Gastroesophageal sphincter (tissue), 3 donors: Measurements from ENCODE around the gene PROC.

Experiments
- POLR2A ChIP-seq, 2 donors: fragments of 450-650 bp; IDR thresholded peaks; one replicate each; pipeline ENCODE4 v1.6.1; 2017; ENCODE audit warnings: antibody characterized with exemption in 2 of 2, mild to moderate bottlenecking in 2 of 2, moderate library complexity in 1 of 2
- POLR2AphosphoS5 ChIP-seq: sonication (generic); formaldehyde crosslinking; IDR thresholded peaks from one replicate; pipeline ENCODE4 v1.6.1; 2017; ENCODE audit warnings: antibody characterized with exemption
- TF ChIP-seq, protein P1 (sequence below), 4 experiments: fragments of 200-600 bp in 2 of 4; fragments of 450-650 bp in 2 of 4; sonication (generic) in 1 of 4; IDR thresholded peaks; one replicate each; pipeline ENCODE4 v1.5.1; 2017 to 2019; ENCODE audit warnings: antibody characterized with exemption in 4 of 4, mild to moderate bottlenecking in 2 of 4, moderate library complexity in 2 of 4

DNA sequence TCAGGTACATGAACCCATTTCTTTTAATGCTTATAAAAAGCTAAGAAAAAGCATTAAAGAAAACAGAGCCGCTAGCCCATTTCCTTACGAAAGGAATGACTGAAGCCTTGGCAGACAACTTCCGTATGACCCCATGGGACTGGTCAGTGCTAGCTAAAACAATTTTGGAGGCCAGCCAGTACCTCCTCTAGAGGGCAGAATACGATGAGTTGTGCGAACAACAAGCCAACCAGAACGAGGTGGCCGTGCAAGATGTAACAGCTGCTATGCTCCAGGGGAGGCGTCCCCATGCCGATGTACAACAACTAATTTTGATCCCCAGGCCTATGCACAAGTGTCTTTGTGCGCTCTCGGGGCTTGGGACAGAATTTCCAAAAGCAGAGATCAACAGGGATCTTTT lies 47.2 kb upstream of the PROC start:
- no peak for TF ChIP-seq POLR2AphosphoS5
- no peak for TF ChIP-seq POLR2A (IDR thresholded peaks at IDR 0.05)
- TF ChIP-seq, protein P1, sequence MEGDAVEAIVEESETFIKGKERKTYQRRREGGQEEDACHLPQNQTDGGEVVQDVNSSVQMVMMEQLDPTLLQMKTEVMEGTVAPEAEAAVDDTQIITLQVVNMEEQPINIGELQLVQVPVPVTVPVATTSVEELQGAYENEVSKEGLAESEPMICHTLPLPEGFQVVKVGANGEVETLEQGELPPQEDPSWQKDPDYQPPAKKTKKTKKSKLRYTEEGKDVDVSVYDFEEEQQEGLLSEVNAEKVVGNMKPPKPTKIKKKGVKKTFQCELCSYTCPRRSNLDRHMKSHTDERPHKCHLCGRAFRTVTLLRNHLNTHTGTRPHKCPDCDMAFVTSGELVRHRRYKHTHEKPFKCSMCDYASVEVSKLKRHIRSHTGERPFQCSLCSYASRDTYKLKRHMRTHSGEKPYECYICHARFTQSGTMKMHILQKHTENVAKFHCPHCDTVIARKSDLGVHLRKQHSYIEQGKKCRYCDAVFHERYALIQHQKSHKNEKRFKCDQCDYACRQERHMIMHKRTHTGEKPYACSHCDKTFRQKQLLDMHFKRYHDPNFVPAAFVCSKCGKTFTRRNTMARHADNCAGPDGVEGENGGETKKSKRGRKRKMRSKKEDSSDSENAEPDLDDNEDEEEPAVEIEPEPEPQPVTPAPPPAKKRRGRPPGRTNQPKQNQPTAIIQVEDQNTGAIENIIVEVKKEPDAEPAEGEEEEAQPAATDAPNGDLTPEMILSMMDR (IDR thresholded peaks at IDR 0.05): no peak
